ENCODE data around the gene CCDC33.

The CCDC33 gene

DNA sequence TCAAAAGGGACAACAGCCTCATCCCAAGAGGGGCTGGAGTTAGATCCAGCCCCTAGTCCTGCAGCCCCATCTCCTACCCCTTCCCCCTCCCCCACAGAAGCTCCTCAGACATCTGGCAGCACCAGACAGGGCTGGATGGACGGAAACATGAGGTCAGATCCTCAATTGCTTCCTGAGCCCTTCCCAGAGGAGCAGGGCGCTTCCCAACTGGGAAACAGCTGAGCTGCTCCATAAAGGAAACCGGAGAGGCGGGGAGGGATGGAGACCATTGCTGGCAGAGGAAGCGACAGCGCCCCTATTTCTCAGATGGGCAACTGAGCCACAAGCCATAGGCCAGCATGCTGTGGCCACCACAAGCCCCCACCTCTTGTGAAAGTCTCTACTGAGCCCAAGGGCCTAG lies 149.6 kb downstream of the CCDC33 start (continued):
- no peak for TF ChIP-seq ZNF707 (tag by site-specific recombination; IDR thresholded peaks at IDR 0.05)
- TF ChIP-seq ZNF677 (tag by site-specific recombination; IDR thresholded peaks at IDR 0.05), result no peak
- no peak for TF ChIP-seq ZNF621 (tag by site-specific recombination; IDR thresholded peaks at IDR 0.05)
- no peak for TF ChIP-seq ZNF473 (tag by site-specific recombination; IDR thresholded peaks at IDR 0.05)
- no peak for TF ChIP-seq ZNF624 (tag by site-specific recombination; IDR thresholded peaks at IDR 0.05)
